Measurements from ENCODE around the gene CASP7. TPM values are rescaled to one million over a fixed set of nuclear protein-coding genes. Genes with fewer than 3 reads are reported as not detected.

CASP7 gene
- total RNA-seq, 1 donor from 2014 or later = 32.5 TPM

DNA sequence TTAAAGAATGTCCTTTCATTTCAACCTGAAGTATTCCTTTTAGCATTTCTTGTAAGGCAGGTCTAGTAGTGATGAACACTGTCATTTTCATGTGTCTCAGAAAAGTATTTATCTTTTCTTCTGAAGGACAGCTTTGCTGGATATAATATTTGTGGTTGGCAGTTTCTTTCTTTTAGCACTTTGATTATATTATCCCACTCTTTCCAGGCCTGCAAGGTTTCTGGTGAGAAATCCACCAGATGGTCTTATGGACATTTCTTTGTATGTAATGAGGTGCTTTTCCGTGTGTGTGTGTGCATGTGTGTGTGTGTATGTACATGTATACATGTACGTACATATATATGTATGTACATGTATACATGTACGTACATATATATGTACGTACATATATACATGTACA, 7.3 kb downstream of the CASP7 start:
- TF ChIP-seq, protein P1, sequence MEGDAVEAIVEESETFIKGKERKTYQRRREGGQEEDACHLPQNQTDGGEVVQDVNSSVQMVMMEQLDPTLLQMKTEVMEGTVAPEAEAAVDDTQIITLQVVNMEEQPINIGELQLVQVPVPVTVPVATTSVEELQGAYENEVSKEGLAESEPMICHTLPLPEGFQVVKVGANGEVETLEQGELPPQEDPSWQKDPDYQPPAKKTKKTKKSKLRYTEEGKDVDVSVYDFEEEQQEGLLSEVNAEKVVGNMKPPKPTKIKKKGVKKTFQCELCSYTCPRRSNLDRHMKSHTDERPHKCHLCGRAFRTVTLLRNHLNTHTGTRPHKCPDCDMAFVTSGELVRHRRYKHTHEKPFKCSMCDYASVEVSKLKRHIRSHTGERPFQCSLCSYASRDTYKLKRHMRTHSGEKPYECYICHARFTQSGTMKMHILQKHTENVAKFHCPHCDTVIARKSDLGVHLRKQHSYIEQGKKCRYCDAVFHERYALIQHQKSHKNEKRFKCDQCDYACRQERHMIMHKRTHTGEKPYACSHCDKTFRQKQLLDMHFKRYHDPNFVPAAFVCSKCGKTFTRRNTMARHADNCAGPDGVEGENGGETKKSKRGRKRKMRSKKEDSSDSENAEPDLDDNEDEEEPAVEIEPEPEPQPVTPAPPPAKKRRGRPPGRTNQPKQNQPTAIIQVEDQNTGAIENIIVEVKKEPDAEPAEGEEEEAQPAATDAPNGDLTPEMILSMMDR (IDR thresholded peaks at IDR 0.05) = no peak
- DNase-seq (no peak), ATAC-seq (no peak)
- Histone ChIP-seq H3K4me1 (peaks cover under 1% of the 10 kb centered on the region), H3K36me3 (no peaks in the 10 kb centered on the region), H3K27me3 (no peaks in the 10 kb centered on the region), H3K27ac (no peak overlapping the region), H3K4me3 (no peak overlapping the region), H3K9me3 (peaks cover 13% of the 10 kb centered on the region)
- intact Hi-C loops (cut with DNase I) = no loop called here

DNA sequence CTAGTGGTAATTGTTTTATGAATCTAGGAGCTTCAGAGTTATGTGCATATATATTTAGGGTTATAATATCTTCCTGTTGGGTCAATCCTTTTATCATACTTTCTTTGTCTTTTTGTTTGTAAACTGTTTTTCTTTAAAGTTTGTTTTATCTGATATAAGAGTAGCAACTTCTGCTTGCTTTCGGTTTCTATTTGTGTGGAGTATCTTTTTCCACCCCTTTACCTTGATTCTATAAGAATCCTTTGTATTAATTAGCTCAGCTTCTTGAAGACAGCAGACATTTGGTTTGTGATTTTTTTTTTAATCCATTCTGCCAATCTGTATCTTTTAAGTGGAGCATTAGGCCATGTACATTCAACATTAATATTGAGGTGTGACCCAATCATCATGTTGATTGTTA, 9.3 kb downstream of the CASP7 start:
- no peak overlapping the region for H3K4me3 ChIP-seq
- H3K36me3 ChIP-seq = no peaks in the 10 kb centered on the region
- no peak for ATAC-seq
- H3K9me3 ChIP-seq = peaks cover 13% of the 10 kb centered on the region
- intact Hi-C loops (cut with DNase I) = no loop called here
- no peaks in the 10 kb centered on the region for H3K27me3 ChIP-seq
- TF ChIP-seq, protein P1 (IDR thresholded peaks at IDR 0.05) = no peak
- no peaks in the 10 kb centered on the region for H3K4me1 ChIP-seq
- DNase-seq = no peak
- H3K27ac ChIP-seq = no peak overlapping the region

DNA sequence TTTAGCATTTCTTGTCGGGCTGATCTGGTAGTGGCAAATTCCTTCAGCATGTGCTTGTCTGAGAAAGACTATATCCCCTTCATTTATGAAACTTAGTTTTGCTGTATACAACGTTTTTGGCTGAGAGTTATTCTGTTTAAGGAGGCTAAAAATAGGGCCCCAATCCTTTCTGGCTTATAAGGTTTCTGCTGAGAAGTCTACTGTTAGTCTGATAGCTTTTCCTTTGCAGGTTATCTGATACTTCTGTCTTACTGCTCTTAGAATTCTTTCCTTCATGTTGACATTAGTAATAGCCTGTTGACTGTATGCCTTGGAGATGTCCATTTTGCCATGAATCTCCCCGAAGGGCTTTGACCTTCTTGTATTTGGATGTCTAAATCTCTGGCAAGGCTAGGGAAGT, 9.9 kb downstream of the CASP7 start:
- Histone ChIP-seq H3K27ac (no peak overlapping the region), H3K4me3 (no peak overlapping the region), H3K4me1 (no peaks in the 10 kb centered on the region), H3K36me3 (no peaks in the 10 kb centered on the region), H3K9me3 (peaks cover 13% of the 10 kb centered on the region), H3K27me3 (no peaks in the 10 kb centered on the region)
- intact Hi-C loops (cut with DNase I) = no loop called here
- ATAC-seq (no peak), DNase-seq (no peak)
- TF ChIP-seq, protein P1 (IDR thresholded peaks at IDR 0.05) = no peak

DNA sequence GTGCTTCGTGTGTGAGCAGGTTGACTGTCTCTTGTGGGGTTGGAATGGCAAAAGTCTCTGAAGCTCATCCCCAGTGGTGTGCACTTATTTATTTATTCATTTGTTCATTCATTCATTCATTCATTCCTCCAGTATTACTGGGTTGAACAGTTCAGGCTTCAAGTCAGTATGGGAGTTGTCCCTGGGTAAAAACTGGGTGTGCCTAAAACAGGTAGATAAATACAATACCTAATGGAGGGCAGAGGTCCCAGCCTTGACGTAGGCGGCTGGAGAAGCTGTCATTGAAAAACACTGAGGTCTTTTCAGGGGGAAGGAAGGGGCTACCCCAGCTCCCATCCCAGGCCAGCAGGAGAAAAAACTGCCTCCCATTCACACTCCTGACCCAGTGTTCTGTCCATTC, 11.0 kb downstream of the CASP7 start:
- DNase-seq (no peak), ATAC-seq (no peak)
- no peaks in the 10 kb centered on the region for H3K27me3 ChIP-seq
- no peak overlapping the region for H3K27ac ChIP-seq
- no peaks in the 10 kb centered on the region for H3K36me3 ChIP-seq
- TF ChIP-seq, protein P1 (IDR thresholded peaks at IDR 0.05) = no peak
- no peak overlapping the region for H3K4me3 ChIP-seq
- H3K4me1 ChIP-seq = no peaks in the 10 kb centered on the region
- H3K9me3 ChIP-seq = peaks cover 13% of the 10 kb centered on the region
- intact Hi-C loops (cut with DNase I) = no loop called here

DNA sequence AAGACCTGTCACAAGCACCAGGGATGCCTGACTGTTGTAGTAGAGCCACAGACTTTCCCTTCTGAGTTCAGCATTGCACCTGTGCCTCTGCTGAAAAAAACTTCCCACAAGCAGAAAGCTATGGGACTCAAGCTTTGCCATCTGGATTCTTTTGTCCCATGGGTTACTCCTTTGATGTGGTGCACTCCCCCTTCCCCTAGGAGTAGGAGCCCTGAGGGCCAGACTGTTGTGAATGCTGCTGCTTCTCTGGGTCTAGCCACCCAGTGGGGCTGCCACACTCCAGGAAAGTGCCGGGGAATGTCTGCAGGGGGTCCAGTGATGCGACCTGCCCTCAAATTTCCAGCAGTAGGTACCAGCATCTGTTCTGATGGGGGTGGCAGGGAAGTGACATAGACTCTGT, 11.7 kb downstream of the CASP7 start:
- Histone ChIP-seq H3K27ac (no peak overlapping the region), H3K27me3 (no peaks in the 10 kb centered on the region), H3K36me3 (no peaks in the 10 kb centered on the region), H3K4me3 (no peak overlapping the region), H3K9me3 (peaks cover 12% of the 10 kb centered on the region), H3K4me1 (no peaks in the 10 kb centered on the region)
- DNase-seq (no peak), ATAC-seq (no peak)
- intact Hi-C loops (cut with DNase I) = no loop called here
- TF ChIP-seq, protein P1 (IDR thresholded peaks at IDR 0.05) = no peak

DNA sequence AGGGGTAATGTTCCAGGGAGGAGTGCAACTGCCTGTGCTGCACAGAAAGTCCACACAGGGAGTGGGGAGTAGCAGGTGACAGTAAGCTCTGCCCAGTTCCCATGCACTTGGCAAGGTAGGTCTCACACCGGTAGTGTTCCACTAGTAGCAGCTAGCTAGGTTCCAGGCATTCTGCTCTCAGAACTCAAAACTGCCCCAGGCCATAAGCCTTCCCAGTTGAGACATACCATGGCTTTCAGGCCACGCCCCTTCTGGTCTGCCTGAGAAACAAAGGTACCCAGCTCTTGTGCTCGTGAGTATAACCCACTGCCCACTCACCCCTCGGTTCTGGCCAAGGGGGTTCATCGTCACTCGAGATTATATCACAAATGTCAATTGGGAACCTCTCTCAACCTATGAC, 12.6 kb downstream of the CASP7 start:
- H3K4me1 ChIP-seq = no peaks in the 10 kb centered on the region
- no peaks in the 10 kb centered on the region for H3K27me3 ChIP-seq
- no peak for ATAC-seq
- intact Hi-C loops (cut with DNase I) = no loop called here
- no peak overlapping the region for H3K4me3 ChIP-seq
- peaks cover 3% of the 10 kb centered on the region for H3K9me3 ChIP-seq
- no peak overlapping the region for H3K27ac ChIP-seq
- peaks cover under 1% of the 10 kb centered on the region for H3K36me3 ChIP-seq
- TF ChIP-seq, protein P1 (IDR thresholded peaks at IDR 0.05) = no peak
- no peak for DNase-seq
